HG02870 (cell line): ENCODE measurements around the gene COL20A1.
"Not testable (repeated sequence)": the region's sequence is repeated elsewhere in the genome, so short reads cannot be mapped to it uniquely, and the experiment has no call there.

Source experiments
- ATAC-seq: cut with Tn5 transposase; IDR thresholded peaks from one replicate; pipeline ENCODE4 v1.9.1; 2021; ENCODE audit warnings: mild to moderate bottlenecking, moderate library complexity; ENCODE audit not compliant: unreplicated experiment

Gene COL20A1

DNA sequence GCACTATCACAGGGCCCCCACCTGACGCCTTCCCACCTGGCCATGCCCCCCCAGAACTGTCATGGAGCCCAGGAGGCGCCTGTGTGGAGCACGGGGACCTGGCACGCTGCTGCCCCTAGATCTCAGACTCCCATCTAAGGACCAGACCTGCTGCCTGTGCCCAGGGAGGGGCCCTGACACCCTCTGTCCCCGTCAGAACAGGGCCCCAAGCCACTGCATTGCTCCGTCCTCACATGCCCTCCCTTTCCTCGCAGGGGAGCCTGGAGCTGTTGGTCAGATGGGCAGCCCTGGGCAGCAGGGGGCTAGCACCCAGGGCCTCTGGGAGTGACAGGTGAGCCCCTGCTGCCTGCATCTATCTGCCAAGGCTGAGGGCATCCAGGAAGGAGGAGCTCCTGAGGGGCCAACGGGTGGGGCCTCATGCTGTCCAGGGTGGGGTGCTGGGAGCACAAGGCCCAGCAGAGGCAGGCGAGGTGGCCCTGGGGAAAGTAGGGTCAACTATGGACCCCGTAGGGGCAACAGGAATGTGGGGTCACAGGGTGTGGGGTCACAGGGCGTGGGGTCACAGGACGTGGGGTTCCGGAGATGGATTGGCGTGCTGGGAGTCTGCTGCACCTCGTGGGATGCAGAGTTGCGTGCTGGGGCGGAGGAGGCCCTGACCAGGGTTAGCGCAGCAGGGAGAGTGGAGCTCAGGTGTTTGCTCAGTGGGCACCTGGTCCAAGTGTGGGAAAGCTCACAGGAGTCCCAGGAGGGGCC lies 36.5 kb downstream of the COL20A1 start:
- no peak for ATAC-seq

DNA sequence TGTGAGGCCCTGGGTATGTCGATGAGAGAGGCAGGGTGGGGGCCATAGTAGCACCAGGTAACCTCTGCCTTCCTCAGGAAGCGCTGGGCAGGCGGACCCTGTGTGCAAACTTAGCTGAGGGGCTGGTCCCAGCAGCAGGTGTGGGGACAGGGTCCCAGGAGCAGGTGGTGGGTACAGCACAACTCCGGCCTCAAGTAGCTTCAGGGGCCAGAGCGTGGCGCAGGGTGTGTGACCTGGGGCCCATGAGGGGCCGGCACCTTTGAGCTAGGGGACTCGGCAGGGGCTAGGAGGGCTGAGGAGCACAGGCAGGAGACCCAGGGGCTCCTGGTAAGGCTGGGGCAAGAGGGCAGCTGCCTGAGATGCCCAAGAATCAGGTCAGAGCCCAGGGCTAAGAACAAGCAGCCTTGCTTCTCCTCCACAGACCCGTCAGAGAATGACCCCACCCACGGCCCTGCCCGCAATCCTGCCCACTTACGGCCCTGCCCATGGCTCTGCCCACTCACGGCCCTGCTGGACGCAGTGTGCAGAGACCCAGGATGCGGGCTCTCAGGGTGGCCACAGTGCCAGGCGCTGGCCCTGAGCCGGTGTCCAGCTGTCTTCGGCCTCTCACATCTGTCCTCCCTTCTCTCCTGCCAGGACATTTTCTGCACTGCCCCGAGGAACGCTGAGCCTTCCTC lies 37.2 kb downstream of the COL20A1 start:
- no peak for ATAC-seq

DNA sequence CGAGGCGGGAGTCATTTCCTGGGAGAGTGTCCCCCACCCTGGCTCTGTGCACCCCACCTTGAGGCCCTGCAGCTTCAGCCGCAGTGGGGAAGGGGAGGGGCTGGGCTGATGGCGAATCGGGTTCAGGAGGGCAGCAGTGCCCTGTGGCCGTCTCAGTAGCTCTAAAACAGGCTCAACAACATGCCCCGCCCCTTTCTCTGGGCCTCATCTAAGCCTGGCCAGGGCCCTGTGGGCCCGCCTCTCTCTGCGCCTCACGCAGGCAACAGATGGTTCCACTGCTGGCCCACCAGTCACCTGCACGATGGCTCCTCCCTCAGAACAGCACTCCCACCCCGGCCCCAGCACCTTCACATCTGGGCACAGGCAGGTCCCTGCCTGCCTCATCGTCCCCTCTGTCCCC lies 38.0 kb downstream of the COL20A1 start:
- ATAC-seq = no peak

DNA sequence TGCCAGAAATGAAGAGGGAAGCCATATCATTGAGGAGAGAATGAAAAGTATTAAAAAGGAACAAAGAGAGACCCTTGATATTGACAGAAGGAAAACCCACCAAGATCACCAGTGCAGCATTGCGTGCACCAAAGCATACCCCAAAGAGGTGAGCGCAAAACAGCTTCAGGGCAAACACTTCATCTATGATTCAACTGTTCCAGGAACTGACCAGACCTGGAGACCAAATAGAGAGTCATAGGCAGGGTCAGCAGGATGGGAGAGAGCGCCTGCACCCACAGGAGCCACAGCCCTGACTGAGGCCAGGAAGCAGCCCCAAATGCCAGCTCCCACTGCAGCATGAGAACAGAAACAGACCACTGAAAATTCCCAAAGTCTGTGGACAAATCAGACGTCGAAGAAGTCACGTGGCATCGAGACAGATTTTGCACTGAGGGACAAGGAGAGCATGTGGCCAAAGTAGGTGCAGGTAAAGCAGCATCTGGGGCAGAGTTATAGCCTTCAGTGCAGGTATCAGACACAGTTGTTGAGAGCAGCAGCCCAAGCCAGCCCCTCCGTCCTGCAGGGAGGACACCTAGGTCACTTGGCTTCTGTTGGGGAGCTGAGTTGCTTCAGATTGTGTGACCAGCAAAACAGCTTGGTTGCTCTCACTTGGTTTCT lies 38.9 kb downstream of the COL20A1 start:
- no peak for ATAC-seq

DNA sequence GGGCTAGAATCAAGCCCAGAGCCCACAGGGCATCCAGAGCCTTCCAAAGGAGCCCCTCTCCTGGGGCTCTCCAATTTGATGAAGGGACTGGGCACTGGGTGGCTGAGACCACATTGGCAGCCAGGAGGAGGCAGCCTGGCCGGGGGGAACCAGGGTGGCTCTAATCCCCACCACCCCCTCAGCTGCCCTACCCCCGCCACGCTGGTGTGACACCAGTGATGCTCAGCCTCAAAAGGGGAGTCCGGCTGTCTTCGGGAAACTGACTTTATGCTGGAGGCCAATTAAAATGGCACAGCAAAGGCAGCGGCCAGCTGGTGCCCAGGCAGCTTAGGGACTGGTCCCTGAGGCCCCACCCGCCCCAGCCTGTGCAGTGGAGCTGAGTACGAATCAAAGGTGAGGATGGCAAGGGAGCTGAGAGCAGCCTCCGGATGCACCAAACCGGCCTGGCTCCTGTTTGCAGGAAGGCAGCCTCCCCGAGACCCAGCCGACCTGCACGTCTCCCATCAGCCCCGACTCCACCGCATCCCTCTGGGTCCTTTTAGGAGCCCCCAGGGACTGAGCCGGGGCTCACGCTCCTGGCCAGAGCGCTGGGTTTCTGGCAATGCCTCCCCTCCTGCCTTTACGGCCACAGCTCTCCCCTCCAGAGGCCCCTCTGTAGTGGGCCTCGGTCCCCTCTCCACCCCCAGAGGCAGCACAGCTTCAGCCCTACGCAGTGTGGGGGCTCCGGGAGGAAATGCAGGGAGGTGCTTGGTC lies 39.7 kb downstream of the COL20A1 start:
- ATAC-seq = no peak

DNA sequence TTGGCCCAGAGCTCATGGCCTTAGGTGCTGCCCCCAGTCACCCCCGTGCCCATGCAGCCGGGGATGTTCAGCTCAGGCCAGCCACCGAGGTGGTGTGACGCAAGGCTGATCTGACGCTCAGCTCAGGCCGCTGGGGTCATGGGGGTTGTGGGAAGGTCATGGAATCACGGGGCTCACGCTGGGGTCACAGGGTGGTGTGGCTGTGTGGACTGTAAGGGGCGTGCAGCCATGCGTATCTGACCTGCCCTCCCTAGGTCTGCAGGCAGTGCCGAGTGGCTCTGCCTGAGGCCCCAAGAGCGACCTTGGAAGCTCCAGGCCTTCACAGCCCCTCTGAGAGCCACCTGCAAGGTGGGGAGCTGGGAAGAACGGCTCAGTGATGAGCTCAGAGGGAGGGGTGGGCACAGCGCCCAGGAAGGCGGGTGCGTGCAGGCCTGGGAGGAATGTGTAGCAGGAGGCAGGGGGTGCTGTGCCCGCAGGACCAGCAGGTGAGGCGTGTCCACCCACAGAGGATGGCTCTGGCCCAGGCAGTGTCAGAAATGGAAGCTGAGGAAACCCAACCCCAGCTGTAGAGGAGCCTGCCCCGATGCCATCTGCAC lies 40.4 kb downstream of the COL20A1 start:
- ATAC-seq = no peak

DNA sequence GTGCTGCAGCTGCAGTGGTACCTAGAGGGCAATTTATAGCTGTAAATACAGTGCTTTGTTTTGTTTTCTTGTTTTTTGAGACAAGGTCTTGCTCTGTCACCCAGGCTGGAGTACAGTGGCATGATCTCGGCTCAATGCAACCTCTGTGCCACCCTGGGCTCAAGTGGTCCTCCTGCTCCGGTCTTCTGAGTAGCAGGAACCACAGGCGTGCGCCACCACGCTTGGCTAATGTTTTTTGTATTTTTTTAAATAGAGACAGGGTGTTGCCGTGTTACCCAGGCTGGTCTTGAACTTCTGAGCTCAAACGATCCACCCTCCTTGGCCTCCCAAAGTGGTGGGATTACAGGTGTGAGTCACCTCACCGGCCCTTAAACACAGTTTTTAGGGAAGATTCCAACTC lies 41.4 kb downstream of the COL20A1 start:
- no peak for ATAC-seq

DNA sequence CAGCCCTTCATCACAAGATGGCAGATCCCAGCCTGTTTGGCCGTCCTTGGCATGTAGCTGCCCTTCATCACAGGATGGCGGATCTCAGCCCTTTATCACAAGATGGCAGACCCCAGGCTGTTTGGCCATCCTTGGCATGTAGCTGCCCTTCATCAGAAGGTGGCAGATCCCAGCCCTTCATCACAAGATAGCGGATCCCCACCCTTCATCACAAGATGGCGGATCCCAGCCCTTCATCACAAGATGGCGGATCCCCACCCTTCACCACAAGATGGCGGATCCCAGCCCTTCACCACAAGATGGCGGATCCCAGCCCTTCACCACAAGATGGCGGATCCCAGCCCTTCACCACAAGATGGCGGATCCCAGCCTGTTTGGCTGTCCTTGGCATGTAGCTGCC lies 42.1 kb downstream of the COL20A1 start:
- not testable (repeated sequence) for ATAC-seq

DNA sequence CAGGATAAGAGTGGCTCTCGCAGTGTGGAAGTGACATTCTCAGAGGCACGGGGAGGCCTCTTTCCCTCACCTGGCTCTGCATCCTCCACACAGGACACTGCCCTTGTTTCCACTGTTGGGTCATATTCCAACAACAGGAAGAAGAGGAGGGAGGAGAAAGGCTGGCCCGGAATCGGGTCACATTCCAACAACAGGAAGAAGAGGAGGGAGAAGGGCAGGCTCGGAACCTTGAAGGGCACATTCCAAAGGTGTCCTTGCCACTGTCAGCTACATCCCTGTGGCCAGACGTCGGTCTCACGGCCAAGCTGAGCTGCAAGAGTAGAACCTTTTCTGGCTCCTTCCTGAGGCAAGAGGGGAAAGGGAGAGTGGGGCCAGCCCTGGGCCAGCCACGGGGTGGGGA lies 42.7 kb downstream of the COL20A1 start:
- ATAC-seq = no peak

DNA sequence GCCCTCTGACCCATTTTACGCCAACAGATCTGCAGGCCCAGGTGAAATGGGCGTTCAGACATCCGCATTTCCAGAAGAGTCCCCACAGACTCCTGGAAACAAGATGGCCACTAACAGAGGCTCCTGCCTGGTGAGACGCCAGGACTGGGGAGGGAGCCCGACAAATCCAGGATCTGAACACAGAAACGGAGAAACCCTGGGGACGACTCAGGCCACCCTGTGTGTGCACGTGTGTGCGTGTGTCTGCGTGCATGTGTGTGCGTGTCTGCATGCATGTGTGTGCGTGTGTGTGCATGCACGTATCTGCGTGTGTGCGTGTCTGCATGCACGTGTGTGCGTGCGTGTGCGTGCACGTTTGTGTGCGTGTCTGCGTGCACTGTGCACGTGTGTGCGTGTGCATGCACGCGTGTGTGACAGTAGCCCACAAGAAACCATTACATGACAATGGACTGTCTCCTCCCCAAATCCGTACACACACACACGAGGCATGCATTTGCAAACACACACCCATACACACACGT lies 43.3 kb downstream of the COL20A1 start:
- no peak for ATAC-seq

DNA sequence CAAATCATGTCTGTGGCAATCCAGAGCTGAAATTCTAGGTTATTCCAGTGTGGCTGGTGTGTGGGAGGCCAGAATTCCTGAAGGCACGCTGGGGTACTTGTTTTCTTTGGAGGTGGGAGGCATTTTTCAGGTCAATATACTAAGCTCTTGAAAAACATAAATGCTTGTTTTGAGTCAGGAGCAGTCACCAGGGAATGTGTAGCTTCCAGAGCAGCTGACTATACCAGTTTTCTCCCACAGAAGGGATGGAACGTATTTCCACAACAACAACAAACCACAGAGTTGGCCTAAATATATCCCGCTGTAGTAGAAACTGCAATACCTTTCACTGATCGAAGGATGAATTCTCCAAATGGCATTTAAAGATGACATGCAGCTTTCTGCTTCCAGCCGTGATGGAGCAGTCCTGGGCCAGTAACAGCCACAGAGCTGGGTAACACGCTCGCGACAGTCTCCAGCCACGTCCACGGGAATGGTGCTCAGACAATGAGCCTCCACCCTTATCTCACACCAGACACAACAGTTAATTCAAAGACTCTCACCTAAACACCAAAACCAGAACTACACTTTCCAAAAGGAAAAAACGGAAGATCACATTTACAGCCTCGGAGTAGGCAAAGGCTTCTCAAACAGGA lies 44.9 kb downstream of the COL20A1 start:
- ATAC-seq = no peak

DNA sequence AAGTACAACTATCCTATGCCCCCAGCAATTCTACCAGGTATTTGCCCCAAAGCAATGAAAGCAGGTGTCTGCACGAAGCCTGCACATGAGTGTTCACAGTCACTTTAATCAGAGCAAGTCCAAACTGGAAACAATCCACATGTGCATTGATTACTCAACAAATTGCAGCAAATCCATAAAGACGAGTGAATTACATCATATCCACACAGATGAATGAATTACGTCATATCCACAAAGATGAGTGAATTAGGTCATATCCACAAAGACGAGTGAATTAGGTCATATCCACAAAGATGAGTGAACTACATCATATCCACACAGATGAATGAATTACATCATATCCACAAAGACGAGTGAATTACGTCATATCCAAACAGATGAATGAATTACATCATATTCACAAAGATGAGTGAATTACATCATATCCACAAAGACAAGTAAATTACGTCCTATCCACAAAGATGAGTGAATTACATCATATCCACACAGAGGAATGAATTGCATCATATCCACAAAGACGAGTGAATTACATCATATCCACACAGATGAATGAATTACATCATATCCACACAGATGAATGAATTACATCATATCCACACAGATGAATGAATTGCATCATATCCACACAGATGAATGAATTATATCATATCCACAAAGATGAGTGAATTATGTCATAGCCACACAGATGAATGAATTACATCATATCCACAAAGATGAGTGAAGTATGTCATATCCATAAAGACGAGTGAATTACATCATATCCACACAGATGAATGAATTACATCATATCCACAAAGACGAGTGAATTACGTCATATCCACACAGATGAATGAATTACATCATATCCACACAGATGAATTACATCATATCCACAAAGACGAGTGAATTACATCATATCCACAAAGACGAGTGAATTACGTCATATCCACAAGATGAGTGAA lies 46.4 kb downstream of the COL20A1 start:
- ATAC-seq = not testable (repeated sequence)

DNA sequence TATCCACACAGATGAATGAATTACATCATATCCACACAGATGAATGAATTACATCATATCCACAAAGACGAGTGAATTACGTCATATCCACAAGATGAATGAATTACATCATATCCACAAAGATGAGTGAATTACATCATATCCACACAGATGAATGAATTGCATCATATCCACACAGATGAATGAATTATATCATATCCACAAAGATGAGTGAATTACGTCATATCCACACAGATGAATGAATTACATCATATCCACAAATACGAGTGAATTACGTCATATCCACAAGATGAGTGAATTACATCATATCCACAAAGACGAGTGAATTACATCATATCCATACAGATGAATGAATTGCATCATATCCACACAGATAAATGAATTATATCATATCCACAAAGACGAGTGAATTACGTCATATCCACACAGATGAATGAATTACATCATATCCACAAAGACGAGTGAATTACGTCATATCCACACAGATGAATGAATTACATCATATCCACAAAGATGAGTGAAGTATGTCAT lies 47.2 kb downstream of the COL20A1 start:
- ATAC-seq = not testable (repeated sequence)

DNA sequence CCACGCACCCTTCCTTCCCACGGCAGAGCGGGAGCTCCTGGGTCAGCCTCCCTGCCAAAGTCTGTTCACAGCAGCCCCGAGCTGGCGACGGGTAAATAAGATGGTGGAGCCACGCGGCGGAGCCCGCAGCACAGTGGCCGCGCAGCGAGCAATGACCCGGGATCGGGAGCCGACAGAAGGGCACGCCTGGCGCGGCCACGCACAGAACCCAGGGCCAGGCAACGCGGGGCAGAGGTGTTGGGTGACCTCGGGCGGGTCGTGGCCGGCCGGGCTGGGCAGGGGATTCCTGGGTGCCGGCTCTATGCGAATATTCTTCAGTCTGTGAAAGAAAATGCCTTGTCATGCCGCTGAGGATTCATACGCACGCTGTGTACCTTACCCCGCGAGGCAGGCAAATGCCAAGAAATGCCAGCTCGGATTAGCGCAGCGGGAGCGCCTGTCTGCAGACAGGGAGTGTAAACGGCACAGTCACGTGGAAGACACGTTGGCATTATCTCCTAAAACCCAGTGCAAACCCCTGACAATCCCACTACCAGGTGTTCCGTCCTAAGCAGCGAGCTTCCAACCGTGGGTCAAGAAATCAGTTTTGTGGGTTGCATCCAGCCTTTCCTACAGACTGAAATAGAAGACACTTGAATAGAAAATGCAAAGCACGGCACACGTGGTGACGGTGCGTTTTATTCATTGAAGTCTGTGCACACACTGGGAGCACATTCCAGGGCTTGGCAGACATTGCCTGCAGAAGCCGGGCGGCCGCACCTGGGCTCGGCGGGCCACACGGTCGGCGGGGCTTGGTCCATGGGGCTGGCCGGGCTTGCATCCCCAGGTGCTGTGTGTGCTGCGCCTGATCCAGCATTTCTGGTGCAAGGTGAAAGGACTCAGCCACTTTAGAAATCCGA lies 49.8 kb downstream of the COL20A1 start:
- no peak for ATAC-seq

DNA sequence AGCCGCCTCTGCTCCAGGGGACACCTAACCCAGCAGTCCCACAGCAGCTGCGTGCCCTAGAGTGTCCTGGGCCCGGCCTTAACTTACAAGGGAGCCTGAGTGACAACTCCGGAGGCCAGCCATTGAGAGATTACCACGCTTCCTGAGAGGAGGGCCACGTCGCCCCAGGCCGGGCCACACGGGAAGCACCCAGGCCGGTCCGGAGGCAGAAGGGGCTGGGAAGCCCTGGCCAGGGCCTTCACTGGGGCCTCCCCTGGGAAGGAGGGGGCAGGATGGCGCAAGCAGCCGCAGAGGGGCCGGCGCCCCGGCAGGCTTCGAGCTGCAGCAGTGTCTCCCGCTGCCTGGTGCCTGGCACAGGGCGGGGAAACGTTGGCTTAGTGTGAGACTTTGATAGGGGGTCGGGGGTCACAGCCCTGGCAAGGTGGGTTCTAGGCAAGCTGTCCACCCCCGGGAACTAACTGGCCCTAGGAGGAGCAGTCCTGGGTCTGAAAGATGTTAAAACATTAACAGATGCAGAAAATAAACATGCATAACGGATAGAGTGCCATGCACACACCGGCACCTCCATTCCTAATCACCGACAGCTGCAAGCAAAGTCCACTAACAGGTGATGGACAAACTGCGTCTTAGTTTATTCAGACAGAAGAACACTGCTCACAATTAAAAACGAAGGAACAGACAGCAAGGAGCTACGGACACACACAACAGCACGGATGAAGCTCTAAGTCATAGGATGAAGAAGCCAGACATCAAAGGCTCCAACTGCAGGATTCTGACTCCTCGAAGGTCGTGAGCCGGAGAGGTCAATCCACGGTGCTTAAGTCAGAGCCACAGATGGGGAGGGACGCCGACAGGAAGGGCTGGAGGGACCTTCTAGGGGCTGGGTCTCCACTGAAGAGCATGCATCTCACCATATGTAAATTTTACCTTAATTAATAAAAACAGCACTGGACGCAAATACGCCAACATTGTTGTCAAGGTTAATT lies 50.8 kb downstream of the COL20A1 start:
- ATAC-seq = no peak

DNA sequence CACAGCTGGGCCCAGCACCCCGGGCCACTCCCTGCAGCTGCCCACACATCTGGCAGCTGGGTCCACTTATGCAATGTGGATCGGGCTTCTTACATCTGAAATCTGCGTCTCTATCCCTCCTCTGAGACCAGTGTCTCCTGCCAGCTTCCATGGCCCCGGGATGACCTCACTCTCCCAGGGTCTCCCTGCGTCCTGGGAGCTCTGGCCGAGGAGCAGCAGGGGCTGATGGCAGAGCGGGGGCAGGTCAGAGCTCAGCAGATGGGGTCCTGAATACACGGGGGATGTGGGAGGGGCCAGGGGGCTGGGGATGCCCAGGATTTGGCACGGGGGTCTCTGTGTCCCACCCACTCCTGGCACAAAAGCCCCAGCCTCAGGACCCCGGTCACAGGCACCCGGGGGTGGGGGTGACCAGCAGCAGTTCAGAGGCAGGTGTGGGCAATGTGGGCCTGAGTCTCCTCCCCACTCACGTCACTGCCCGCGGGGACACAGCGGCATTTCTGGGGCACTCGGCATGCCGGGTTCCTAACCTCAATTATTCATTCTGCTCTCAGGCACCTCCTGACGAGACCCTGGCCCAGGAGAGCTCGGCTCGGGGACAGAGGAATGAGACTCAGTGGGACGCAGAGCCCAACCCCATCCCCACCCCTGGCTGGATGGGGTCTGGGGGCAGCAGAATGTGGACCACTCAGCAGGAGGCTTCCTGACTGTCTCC lies 51.8 kb downstream of the COL20A1 start:
- ATAC-seq = no peak
